Tibial nerve (tissue), 4 donors: ENCODE data around the gene C2CD4B. TPM values are rescaled to one million over a fixed set of nuclear protein-coding genes. Genes with fewer than 3 reads are reported as not detected.

ENCODE experiments used
- DNase-seq, 2 donors: peaks; one replicate each; pipeline ENCODE4 v3.0.0-alpha.2; 2019; ENCODE audit warnings: low spot score in 2 of 2
- H3K27ac ChIP-seq, 4 donors: fragments of 200-600 bp; sonication (generic) in 3 of 4; one replicate each; pipeline ENCODE4 v1.5.1; 2017 to 2019; ENCODE audit warnings: mild to moderate bottlenecking in 1 of 4
- H3K27me3 ChIP-seq, 2 donors: fragments of 200-600 bp; sonication (generic) in 1 of 2; one replicate each; pipeline versions ENCODE4 v1.5.1 to v1.6.0; 2017 to 2019
- H3K36me3 ChIP-seq, 3 donors: fragments of 200-600 bp; sonication (generic); one replicate each; pipeline ENCODE4 v1.5.1; 2018 to 2019
- H3K4me1 ChIP-seq, 4 donors: fragments of 200-600 bp; sonication (generic) in 3 of 4; one replicate each; pipeline ENCODE4 v1.5.1; 2017 to 2019
- H3K4me3 ChIP-seq, 4 donors: fragments of 200-600 bp; sonication (generic) in 3 of 4; one replicate each; pipeline ENCODE4 v1.5.1; 2017 to 2019; ENCODE audit warnings: mild to moderate bottlenecking in 1 of 4, moderate library complexity in 1 of 4
- H3K9me3 ChIP-seq, 4 donors: fragments of 200-600 bp; sonication (generic) in 3 of 4; one replicate each; pipeline ENCODE4 v1.5.1; 2017 to 2019
- EP300 ChIP-seq, 2 donors: sonication (generic); formaldehyde crosslinking; IDR thresholded peaks; one replicate each; pipeline ENCODE4 v1.6.1; 2017; ENCODE audit warnings: antibody characterized with exemption in 2 of 2, mild to moderate bottlenecking in 1 of 2
- POLR2A ChIP-seq, 2 donors: fragments of 450-650 bp; IDR thresholded peaks; one replicate each; pipeline ENCODE4 v1.6.1; 2017; ENCODE audit warnings: antibody characterized with exemption in 2 of 2, mild to moderate bottlenecking in 2 of 2, moderate library complexity in 2 of 2
- WGBS, 2 donors: methylation state at CpG; one replicate each; pipeline ENCODE4 v1.1.5; 2018; 5-methylcytosine and 5-hydroxymethylcytosine counted together
- total RNA-seq, 4 donors: library from RNA; depleted of rRNA; stranded (reverse); fragments of >200 nt; gene quantifications; one replicate each; pipeline ENCODE4 v1.1.0, GENCODE V29; 2016
- TF ChIP-seq, protein P1 (sequence below), 5 experiments: fragments of 200-600 bp in 3 of 5; fragments of 450-650 bp in 2 of 5; sonication (generic) in 3 of 5; IDR thresholded peaks; one replicate each; pipeline ENCODE4 v1.5.1; 2016 to 2019; ENCODE audit warnings: antibody characterized with exemption in 5 of 5, mild to moderate bottlenecking in 3 of 5, moderate library complexity in 2 of 5

C2CD4B gene
- total RNA-seq, 4 donors from 2014 or later, result 1.8 to 5.5 (median 3.0) TPM

DNA sequence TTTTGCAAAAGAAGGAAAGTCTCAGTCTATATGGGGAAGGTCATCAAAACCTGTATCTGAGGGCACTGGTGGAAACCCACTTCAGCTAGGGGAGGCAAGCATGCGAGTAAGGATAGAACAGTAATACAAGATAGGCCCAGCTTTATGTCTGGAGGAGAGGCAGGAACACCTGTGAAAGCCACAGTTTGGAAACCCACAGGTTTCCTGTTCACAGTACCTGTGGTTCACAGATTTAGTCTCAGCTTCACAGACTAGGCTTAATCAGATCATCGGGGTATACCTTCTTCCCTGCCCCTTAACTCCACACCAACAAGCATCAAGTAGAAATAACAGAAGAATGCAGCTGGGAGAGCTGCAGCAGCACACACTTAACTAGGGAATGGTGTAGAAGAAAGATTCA lies 36.2 kb downstream of the C2CD4B start:
- 89 to 93% methylated on average over 2 of the region's 2 CpGs for WGBS, 2 donors
- Histone ChIP-seq H3K4me3 (no peak overlapping the region), H3K9me3 (no peaks in the 10 kb centered on the region), H3K4me1 (no peaks in the 10 kb centered on the region), H3K27me3 (no peaks in the 10 kb centered on the region), H3K27ac (no peak overlapping the region), H3K36me3 (no peaks in the 10 kb centered on the region)
- DNase-seq, result no peak
- TF ChIP-seq POLR2A (IDR thresholded peaks at IDR 0.05), result no peak
- TF ChIP-seq, protein P1, sequence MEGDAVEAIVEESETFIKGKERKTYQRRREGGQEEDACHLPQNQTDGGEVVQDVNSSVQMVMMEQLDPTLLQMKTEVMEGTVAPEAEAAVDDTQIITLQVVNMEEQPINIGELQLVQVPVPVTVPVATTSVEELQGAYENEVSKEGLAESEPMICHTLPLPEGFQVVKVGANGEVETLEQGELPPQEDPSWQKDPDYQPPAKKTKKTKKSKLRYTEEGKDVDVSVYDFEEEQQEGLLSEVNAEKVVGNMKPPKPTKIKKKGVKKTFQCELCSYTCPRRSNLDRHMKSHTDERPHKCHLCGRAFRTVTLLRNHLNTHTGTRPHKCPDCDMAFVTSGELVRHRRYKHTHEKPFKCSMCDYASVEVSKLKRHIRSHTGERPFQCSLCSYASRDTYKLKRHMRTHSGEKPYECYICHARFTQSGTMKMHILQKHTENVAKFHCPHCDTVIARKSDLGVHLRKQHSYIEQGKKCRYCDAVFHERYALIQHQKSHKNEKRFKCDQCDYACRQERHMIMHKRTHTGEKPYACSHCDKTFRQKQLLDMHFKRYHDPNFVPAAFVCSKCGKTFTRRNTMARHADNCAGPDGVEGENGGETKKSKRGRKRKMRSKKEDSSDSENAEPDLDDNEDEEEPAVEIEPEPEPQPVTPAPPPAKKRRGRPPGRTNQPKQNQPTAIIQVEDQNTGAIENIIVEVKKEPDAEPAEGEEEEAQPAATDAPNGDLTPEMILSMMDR (IDR thresholded peaks at IDR 0.05), result no peak
- no peak for TF ChIP-seq EP300 (IDR thresholded peaks at IDR 0.05)

DNA sequence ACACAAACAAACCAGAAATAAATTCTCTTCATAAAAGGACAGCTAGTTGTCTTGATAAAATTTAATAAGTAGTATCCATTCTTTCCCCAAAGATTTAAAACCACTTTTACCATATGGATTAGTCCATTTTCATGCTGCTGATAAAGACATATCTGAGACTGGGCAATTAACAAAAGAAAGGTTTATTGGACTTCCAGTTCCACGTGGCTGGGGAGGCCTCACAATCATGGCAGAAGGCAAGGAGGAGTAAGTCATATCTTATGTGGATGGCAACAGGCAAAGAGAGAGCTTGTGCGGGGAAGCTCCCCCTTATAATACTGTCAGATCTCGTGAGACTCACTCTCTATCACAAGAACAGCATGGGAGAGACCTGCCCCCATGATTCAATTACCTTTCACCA lies 38.7 kb downstream of the C2CD4B start:
- no peak overlapping the region for H3K4me3 ChIP-seq

DNA sequence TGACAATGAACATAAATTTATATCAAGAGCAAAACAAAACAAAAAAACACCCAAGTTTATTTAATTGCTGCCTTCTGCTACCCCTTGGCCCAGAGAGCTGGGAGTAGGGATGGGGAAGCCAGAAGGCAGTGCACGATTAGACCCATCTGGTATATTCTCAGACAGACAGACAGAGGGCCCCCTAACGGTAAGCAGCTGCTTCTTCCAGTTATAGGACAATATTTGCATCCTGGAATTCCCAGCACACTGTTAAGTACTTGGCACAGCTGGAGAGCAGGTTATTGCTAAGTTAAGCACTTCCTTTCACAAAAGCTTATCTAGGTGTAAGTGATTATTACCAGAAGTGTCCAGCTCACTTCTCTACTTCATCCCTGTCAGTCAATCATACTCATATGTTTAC lies 39.3 kb downstream of the C2CD4B start:
- Histone ChIP-seq H3K9me3 (no peaks in the 10 kb centered on the region), H3K36me3 (no peaks in the 10 kb centered on the region), H3K27ac (no peak overlapping the region), H3K27me3 (no peaks in the 10 kb centered on the region), H3K4me1 (no peaks in the 10 kb centered on the region), H3K4me3 (no peak overlapping the region)
- TF ChIP-seq, protein P1 (IDR thresholded peaks at IDR 0.05), result peak in 2 of 5 experiments; percentile 13 to 31
- TF ChIP-seq POLR2A (IDR thresholded peaks at IDR 0.05) (no peak), EP300 (IDR thresholded peaks at IDR 0.05) (no peak)
- 15% methylated on average over 2 of the region's 2 CpGs for WGBS, 2 donors
- no peak for DNase-seq

More for the DNA sequence above, 38.7 kb downstream of the C2CD4B start:
- no peak overlapping the region for H3K27ac ChIP-seq
- H3K4me1 ChIP-seq, result no peaks in the 10 kb centered on the region
- H3K36me3 ChIP-seq, result no peaks in the 10 kb centered on the region
- TF ChIP-seq, protein P1 (IDR thresholded peaks at IDR 0.05), result no peak
- no peak for TF ChIP-seq EP300 (IDR thresholded peaks at IDR 0.05)
- no peak for TF ChIP-seq POLR2A (IDR thresholded peaks at IDR 0.05)
- WGBS, 2 donors, result 67% methylated on average over 3 of the region's 3 CpGs
- H3K27me3 ChIP-seq, result no peaks in the 10 kb centered on the region
- DNase-seq, result no peak
- no peaks in the 10 kb centered on the region for H3K9me3 ChIP-seq

DNA sequence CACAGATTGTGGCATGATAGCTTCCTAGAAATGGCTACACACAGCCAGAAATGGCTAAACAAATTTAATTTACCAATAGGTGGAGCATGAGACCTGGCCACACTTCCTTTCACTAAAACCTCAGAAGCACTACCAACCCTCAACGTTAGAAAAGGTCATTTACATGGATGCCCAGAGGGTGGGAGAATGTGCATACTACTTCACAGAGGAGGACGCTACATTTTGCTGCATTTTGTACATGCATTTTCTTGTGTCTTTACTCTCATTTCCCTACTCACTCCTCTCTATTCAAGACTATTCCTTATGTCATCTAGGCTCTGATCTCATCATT lies 40.1 kb downstream of the C2CD4B start:
- Histone ChIP-seq H3K27me3 (no peaks in the 10 kb centered on the region), H3K9me3 (no peaks in the 10 kb centered on the region), H3K27ac (no peak overlapping the region), H3K4me1 (no peaks in the 10 kb centered on the region), H3K4me3 (no peak overlapping the region), H3K36me3 (no peaks in the 10 kb centered on the region)
- DNase-seq, result no peak
- WGBS, 2 donors, result 63 to 68% methylated on average over 2 of the region's 2 CpGs
- TF ChIP-seq POLR2A (IDR thresholded peaks at IDR 0.05) (no peak), EP300 (IDR thresholded peaks at IDR 0.05) (no peak)
- TF ChIP-seq, protein P1 (IDR thresholded peaks at IDR 0.05), result no peak

DNA sequence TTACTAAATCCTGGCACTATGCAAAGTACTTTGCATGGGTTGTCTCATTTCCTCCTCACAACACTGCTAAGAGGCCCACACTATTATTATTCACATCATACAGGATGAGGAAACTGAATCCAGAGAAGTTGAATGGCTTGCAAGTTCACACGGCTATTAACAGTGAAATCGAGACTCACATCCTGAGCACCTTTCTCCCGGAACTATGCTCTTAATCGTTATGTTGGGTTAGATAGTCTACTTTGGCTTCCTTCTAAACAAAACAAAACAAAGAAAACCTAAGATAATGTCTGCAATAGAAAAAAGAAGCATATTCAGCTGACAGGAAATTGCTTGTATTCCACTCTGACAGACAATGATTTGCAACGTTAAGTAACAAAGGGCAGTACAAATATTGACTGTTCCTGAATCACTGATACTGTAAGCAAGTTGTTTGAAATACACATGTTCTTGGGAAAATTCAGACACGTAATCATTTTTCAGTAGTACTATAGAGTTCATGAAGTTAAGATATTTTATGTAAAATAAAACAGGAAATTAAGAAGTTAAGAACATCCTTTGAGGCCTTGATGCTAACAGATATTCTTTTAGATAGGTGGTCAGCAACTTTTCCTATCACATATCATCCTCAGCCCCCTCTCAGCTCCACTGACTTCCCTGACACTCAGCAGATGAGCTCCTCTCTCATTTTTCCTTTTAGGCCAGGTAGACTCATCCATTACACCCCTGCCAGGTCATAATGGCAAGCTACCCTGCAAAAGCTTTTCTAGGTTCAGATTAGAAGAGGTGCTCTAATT lies 40.7 kb downstream of the C2CD4B start:
- DNase-seq, result no peak
- TF ChIP-seq POLR2A (IDR thresholded peaks at IDR 0.05) (no peak), EP300 (IDR thresholded peaks at IDR 0.05) (no peak)
- TF ChIP-seq, protein P1 (IDR thresholded peaks at IDR 0.05), result no peak
- H3K27me3 ChIP-seq, result no peaks in the 10 kb centered on the region
- H3K36me3 ChIP-seq, result no peaks in the 10 kb centered on the region
- H3K9me3 ChIP-seq, result no peaks in the 10 kb centered on the region
- 21% methylated on average over 6 of the region's 6 CpGs for WGBS, 2 donors
- no peak overlapping the region for H3K27ac ChIP-seq
- no peak overlapping the region for H3K4me3 ChIP-seq
- H3K4me1 ChIP-seq, result peaks cover 0 to 5% (median 1%) of the 10 kb centered on the region in 4 donors
